ENCODE results near the gene ZNF462.

GRCh38 chr9:106980551-106981101, 117.7 kb downstream of the ZNF462 start:
- TF ChIP-seq CTCF (IDR thresholded peaks at IDR 0.05; ENCODE audit: low read depth, low read length): no peak
- TF ChIP-seq EZH2phosphoT487 (IDR thresholded peaks at IDR 0.05; ENCODE audit: low read depth): no peak
